ENCODE results near the gene LTBP2.

Gene LTBP2

DNA sequence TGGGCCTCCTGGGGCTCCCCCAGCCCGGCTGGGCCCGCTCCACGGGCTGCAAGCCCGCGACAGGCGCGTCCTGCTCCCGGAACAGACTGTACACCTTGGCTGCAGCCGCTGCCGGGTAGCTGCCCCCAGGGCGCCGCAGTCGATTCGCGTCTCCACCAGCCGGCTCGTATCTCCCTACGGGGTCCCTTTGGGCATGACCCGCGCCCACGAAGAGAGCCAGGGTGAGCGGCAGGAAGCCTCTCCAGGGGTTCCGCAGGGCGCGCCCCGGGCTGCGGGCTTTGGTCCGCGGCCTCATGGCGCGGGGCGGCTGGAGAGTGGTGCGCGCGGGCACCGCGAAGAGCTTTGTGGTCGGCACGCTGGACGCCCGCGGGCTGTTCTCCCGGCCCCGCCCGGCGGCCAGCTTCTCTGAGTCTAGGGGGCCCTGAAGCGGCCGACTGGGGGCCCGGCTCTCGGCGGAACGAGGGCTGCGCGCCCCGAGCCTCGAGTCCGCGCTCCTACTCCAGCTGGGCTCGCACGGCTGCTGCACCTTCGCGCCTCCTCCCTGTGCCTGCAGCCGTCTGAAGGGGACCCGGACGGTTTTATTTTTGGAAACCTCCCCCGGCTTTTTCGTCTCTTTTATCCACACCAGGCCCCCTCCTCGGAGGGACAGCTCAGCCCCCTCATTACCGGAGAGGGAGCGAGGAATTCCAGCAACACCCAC lies at the start of gene LTBP2:
LTBP2 (minus strand) TSS at position 588 of the 700 bp plus-strand sequence; CDS start at position 295, 293 bp downstream.
- peak in 3 of 6 experiments; percentile 24 to 56 (median 39) for DNase-seq

DNA sequence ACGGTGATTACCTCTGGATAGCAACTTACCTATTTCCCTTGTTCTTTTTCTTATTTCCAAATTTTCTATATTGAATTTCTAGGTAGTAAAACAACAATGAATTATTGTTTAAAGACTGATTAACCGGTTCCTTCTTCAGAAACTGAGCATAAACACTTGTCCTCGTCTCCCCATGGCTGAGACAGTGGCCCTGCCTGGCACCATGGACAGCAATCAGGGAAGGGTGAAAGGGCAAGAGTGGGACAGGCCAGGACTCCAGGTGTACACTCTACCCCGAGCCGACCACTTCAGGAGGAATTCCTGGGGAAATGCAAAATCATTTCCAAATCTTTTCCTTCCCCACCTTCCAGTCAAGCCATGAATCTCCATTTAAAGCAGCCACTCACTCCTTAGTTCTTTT lies 48.8 kb upstream of the LTBP2 start:
- DNase-seq = no peak

- no peak for DNase-seq
Measured at GRCh38 chr14:74660167-74660566, 48.1 kb upstream of the LTBP2 start.

GRCh38 chr14:74658535-74659131 lies 46.6 kb upstream of the LTBP2 start:
- no peak for DNase-seq

DNA sequence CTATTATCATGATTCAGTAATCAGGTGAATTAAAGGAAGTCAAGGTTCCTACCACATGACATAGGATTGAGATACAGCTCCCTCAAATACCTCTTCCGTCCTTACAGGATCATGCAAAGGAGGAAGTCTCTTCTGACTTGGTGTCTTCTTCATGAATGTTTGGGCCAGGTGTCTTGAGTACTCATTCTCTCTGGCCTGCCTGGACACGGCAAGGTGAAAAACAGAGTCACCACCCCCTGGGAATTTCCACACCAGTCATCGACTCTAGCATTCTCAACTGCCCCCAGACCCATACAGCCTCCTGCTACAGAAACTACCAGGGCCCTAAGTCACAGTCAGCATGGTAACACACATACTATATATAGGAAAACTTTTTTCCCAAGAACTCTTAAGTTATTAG lies 44.9 kb upstream of the LTBP2 start:
- no peak for DNase-seq

DNA sequence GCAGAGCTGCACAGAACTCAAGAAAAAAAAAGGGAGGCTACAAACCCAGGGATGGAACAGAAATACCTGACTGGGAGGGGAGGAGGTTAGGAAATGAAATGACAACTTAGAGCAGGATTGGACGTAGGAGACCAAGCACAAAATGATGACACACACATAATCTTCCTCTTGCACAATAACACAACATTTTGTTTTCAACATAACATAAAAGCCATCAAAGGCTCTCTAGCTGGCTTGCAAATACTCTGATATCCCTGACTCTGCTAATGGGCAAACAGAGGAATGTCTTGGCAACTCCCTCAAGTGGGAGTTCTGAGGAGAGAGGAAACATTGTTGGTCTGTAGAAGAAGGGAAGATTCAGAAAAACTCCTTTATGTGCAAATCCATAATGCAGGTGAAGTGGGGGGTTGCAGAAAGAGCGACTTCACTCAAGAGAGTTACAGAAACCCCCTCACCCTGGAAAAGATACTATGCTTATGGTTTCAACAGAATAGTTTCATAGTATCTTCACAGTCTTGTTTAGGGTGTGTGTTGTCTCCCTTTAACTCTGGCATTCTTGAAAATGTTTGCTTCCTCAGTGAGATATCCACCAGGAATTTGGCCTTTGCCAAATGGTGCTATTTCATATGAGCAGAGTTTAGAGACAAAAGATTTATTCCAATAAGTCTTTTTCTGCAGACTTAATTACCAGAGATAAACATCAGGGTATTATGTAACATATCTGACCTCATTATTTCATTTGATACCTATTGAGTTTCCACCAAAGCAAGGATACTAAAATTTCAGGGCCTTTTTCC lies 43.8 kb upstream of the LTBP2 start:
- DNase-seq = no peak

DNA sequence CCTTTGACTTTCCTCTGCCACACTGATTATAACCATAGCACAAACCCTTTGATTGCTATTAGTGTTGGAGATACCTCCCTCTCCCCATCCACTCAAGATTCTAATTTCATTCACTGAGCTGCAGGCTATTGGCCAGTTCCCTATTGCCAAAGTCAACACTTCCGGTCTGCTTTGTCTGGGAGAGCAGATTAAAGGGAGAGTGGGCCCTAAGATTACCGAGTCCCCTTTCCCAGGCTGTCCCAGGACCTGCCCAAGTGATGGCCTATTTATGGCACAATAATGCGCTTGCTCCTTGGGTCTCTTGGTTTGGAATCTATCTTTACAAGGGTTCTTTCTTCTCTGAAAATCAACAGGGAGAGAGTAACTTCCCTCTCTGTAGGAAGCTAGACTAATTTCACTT lies 42.9 kb upstream of the LTBP2 start:
- no peak for DNase-seq

DNA sequence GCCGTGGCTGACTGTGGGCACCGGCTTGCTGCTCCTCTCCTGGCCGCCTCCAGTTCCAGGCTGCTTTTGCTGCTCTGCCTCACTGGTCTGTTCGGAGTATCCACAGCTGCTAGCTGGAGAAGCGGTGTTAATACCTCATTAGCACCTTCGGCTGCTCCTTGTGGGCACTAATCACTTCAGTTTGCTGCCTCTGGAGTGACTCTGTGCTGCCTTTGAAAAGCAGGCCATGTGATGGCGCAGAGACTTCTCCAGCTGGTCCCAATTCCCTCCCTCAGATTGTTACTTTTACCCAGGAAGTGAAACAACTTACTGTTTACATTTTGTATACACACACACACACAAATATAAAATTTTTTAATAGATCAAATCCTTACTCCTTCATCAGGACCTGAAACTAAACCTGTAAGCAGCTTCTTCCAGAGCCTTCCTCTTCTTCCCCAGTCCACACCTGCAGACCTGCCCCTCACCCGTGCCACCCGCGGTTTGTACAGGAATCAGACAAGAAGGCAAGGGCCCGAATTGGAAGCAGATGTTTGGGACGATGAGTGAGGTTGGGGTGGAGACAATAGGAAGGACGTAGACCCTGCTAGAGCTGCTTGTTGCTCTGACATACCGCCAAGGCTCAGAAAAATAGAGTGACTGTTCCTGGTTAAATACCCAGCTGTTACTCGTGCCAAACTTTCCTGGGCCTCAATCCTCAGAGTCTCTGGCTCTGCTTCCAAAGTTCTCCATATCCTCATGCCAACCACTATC lies 41.5 kb upstream of the LTBP2 start:
- no peak for DNase-seq

GRCh38 chr14:74652541-74652940 lies 40.5 kb upstream of the LTBP2 start:
- no peak for DNase-seq

DNA sequence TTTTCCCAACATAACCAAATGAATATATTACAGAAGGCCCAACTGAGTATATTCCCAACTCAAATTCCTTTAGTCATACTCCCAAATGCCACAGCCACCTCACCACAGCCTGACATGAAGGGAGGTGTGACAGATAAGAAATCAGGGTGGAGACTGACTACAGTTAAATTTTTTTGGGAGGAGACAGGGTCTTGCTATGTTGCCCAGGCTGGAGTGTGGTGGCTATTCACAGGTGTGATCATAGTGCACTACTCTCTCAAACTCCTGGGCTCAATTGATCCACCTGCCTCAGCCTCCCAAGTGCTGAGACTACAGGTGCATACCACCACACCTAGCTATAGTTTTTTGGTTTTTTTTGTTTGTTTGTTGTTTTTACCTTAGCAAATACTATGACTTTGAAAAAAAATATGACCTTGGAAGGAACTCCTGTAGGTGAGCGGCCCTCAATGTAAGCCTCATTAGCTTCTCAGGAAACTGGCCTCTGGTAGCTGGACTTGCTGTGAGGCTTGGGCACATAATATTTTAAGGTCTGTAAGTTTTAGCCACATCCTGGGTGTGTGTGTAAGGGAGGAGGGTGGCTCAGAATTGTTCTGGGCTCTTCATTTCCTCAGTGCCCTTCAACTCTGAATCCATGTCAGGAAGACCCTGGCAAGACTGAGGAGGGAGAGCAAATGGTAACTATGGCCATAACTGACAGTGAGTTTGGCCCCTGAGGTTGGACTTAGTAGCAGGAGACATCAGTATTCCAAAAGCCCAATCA lies 39.1 kb upstream of the LTBP2 start:
- no peak for DNase-seq

- no peak for DNase-seq
Measured at GRCh38 chr14:74649673-74650072, 37.6 kb upstream of the LTBP2 start.

GRCh38 chr14:74649167-74649566 lies 37.1 kb upstream of the LTBP2 start:
- no peak for DNase-seq

- no peak for DNase-seq
Measured at GRCh38 chr14:74648601-74649000, 36.6 kb upstream of the LTBP2 start.

GRCh38 chr14:74647678-74648461 lies 35.8 kb upstream of the LTBP2 start:
- no peak for DNase-seq

GRCh38 chr14:74647061-74647677 lies 35.1 kb upstream of the LTBP2 start:
- DNase-seq = no peak

DNA sequence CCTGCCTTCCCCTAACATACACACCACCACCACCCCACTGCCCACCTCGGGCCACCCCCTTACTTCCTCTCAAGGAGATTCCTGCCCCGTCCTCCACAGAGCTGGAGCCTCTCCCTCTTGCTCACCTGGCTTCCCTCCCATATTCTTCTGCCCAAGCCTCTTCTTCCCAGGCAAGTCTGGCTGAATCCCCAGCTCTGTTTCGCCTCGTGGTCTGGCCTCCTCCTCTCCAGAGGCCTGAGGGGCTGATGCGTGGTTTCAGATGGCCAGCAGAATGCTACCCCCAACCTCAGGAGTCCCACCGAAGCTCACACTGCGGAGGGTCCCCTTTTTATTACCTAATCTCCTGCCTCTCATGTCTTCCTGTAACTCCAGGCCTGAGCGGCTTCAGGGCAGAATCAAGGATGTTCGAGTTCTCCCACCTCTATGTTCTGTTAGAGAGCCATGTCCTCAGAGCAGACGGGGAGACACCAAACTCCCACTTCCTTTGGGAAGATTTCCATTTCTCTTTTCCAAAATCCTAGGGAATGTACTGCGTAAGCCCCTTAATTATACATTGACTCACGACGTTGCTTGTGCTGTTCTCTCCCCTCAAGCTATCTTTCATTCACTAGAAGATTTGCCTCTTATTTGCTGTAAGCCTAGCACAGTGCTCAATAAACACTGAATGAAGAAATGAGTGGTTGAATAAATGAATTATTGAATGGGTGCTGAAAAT lies 33.9 kb upstream of the LTBP2 start:
- no peak for DNase-seq

GRCh38 chr14:74645244-74645643 lies 33.2 kb upstream of the LTBP2 start:
- DNase-seq = no peak

DNA sequence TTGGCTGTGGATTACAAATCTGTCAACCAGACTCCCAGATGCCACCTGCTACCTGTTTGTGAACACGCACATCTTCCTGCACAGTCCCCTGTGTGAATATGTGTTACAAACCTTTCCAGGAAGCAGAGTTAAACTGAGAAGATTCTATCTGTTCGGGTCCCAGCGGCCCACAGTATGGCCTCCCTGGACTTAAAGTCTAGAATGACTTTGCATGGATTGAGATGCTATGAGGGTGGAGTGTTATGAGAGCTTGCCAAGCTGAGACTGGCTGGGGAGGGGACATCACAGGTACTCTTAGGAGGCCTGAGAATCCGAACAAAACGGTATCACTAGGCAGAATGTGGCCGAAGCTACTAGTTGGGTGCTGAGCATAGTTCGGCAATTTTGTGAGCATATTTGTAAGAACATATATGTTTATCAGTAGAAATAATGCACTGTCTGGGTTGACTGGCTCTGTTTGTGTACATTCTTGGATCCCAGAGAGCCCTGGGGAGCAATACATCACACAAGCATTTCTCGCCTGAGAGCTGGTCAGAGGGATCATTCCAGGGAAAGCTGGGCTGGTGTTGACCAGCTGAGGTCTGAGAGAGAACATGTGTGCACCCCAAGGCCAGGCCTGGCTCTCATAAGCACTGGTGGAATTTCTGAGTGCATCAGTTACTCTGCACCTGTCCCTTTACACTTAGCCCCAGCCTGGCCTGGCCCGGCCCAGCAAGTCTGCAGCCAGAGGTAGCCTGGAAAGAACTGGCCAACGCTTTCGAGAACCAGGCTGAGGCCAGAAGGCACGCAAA lies 29.8 kb upstream of the LTBP2 start:
- DNase-seq = no peak

DNA sequence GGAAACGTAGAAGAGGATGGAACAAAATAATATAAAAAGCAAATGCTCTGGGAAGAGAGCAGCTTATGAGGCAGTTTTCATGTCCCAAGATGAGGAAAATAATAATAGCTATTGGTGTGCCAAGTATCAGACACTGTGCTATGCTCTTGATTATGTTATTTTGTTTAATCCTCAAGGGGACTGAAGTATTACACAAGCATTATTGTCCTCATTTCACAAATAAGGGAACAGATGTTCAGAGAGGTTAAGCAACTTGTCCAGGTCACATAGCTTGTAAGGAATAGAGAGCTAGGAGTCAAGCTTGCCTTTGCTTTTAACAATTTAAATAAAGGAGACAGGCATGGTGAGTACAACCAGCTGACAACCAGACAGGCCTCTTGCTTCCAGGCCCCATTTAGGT lies 26.9 kb upstream of the LTBP2 start:
- DNase-seq = no peak

- DNase-seq = no peak
Measured at GRCh38 chr14:74638066-74638465, 26.0 kb upstream of the LTBP2 start.
